Activated naive CD4-positive, alpha-beta T cell treated with Interleukin-2 at 50 U/mL for 16 hours (primary cell): ENCODE results near the gene SIK3.
A peak's percentile ranks its signal among the peaks of the same experiment; 100 is the strongest.
"Not testable (repeated sequence)": the region's sequence is repeated elsewhere in the genome, so short reads cannot be mapped to it uniquely, and the experiment has no call there.

Source experiments
- DNase-seq: peaks from one replicate; pipeline ENCODE4 v3.0.0-alpha.2; 2020

Gene SIK3

DNA sequence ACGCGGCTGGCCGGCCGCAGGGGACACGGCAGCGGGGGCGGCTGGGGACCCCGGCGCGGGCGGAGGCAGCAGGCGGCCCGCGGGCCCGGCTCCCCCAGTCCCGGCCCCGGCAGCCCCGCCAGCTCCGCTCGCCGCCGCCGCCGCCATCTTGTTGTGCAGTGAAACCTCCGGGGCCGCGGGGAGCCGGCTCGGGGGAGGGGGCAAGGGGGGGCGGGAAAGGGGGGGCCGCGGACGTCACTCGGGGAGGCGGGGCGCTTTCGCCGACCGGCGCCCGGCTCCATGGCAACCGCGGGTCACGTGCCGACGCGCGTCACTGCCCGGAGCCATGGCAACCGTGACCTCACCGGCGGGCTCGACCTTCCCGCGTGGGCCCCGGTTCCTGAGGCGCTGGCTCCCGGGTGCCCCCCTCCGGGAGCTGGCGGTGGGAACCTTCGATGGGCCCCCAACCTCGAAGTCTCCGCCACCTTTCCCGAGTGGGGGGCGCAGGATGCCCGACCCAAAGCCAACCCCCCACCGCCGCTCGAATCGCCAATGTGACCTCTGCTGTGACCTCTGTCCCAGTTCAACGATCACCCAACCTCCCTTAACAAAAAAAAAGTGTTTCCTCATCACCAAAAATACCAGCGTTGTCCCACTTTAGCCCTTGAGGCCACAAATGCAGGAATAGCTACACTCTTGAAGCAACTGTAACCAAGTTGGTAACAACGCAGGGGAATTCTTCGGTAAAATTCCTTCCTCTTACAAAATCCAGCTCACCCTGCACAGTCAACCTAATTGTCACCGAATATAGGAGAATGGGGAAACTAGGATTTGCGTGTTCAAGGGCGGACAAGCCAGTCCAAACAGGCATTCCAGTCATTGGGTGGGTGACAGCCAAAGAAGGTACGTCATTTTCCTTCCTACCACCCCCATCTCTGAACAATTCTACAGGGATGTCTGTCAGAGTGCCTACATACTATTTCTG lies at the start of gene SIK3:
Gene SIK3 (minus strand): TSS at position 160 of the 964 bp plus-strand sequence. CDS start 13 bp downstream, at position 147.
- peak; percentile 94 for DNase-seq

DNA sequence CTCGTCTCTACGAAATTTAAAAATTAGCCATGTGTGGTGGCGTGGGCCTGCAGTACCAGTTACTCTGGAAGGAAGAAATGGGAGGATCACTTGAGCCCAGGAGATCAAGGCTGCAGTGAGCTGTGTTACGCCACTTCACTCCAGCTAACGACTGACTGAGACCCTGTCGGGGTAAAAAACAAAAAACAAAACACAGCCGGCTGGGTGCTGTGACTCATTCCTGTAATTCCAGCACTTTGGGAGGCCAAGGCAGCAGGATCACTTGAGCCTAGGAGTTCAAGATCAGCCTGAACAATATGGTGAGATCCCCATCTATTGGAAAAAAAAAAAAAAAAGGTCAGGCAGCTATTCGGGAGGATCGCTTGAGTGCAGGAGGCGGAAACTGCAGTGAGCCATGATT lies 48.3 kb upstream of the SIK3 start:
- DNase-seq = no peak

DNA sequence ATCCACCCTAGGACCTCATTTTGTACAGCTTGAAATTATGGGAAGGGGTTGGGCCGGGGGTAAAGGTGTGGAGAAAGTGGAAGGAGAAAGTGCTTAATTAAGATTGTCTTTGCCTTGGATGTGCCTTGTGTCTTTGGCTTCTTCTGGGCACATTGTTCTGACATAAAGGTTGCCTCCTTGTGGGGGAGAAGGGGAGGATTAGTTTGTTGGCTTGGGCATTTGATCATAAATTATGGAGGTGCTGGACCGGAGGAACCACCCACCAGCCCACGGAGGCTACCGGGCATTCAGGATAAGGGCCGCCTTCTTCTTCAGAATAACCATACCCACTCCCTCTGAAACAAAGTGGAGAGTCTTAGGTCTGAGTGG lies 47.1 kb upstream of the SIK3 start:
- no peak for DNase-seq

DNA sequence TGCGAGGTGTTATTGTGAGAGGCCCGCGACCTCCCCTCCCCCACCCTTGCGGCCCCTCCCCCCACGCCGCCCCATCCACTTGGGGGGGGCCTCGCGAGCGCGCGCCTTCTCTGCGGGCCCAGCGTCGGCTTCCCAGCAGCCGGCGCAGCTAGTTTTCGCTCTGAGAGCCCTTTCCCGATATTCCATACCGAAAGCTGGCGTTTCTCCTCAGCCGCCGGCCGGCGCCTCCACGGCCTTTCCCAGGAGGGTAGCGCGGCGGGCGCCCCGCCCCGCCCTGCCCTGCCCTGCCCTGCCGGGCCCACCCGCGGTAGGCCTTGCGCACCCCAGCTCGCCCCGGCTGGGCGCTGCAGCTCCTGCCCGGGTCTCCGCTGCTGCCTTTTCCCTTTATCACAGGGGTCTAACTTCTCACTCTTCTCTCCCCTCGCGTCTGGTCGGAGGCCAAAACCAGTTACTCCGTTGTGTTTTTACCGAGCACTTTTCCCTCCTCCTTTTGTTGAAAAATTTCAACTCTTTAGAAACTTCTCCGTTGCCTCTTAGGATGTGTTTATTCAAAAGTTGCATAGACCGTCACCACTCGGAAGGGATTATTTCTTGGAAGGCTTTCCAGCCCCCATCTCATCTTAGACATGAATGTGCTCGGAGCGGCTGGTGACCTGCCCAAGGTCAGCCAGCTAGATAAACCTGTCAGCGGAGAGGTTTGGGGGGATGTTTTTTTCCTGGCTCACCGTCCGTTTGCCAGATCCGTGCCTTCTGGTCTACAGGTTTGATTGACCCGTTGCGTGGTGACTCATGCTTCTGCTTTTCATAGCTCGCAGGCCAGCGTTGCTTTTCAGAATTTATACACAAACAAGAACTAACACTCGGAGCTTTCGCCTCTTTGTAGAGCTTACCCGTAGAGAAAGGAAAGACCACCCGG lies 46.5 kb upstream of the SIK3 start:
- peak; percentile 30 for DNase-seq

DNA sequence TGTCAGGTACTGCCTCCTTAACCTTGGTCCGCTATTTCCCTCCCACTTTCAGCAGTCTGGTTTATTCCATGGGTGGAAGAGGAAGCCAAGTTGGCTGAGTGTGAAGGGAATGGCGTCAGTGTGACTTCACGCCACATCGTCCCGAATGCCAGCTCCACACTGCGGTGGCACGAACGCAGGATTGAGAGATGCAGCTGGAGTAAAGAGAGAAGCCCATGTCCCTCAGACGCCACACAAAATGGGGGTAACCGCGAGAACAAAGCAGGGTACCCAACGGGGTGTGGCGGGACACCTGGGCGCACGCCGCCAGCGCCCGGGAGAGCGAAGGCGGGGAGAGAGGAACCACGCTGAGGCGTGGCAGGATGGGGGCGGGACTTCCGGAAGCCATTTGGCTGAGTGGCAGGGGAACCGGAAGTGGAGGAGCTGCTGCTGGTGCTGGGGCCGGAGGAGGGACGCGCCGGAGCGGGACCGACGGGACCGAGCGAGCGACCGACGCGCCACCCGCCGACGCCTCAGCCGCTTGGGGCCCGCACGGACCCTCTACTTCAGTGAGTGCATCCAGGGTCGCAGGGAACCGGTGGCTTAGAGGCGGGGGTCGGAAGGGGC lies 45.7 kb upstream of the SIK3 start, which contains the start of gene PAFAH1B2:
Gene PAFAH1B2 (plus strand): TSS at position 417 of the 606 bp plus-strand sequence. CDS start 8,161 bp downstream, outside the sequence.
- DNase-seq = peak; percentile 96

DNA sequence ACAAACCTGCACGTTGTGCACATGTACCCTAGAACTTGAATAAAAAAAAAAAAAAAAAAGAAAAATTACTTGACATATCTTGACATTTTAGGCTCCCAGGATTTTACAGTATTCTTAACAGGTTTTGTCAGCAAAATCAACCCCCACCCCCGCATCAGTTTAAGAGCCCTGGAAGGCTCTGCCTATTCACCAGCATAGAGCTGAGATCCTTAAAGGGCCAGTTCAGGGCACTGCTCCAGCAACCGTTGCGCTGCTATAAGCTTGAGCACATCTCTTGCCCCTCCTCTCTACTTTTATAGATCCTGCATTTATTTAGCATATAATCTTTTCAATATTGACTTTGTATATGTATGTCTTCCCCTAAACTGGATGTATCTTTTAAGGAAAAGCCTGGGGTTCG lies 45.2 kb upstream of the SIK3 start:
- peak; percentile 19 for DNase-seq

DNA sequence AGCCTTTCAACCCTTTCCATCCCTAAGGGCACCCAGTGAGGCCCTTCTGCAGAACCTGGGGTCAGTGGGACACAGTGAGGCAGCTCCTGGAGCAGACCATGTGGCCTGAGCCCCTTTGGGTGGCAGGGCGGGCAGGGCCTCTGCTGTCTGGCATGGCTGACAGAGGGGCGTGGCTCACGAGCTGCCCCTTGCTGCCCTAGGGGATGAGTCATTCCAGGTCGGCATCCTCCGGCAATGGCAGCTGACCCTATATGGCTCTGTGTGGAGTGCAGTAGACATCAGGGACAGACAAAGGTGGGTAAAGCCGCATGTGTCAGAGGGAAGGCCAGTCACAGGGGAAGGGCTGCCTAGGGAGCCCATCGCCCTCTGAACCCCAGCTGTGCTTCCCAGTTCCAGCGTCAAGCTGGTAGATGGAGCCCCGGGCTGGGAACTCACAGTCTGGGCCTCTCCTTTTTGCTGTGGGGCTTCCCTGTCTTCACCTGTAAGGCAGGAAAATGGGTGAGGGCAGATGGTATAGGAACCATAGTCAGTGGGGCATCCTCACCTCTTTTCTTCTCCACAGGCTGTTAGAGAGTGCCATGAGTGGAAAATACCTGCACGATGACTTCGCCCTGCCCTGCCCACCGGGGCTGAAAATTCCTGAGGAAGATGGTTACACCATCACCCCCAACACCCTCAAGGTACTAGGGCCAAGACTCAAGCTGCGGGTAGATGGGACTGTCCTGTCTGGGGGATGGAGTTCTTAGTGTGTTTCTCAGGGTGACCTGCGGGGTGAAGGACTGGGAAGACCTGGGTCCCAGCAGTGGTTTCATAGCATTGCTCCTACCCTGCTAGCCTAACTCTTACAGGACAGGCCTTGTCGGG lies 39.2 kb upstream of the SIK3 start:
- DNase-seq = not testable (repeated sequence)

DNA sequence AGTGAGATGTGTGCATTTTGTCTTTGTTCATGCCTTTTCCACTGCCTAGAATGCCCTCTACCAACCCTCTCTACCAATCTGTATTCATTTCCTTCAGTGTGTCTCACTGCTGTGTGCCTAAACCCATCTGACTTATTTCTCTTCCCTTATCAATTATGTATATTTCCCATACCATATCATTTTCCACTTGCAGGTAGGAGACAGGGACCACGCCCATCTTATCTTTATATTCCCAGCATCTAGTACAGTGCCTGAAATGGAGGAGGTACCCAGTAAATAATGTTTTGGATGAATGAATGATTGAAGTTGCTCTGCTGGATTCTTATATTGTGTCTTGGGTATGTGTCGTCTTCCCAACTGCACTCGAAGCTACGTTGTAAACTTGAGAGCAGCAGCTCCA lies 36.8 kb upstream of the SIK3 start:
- DNase-seq = not testable (repeated sequence)

DNA sequence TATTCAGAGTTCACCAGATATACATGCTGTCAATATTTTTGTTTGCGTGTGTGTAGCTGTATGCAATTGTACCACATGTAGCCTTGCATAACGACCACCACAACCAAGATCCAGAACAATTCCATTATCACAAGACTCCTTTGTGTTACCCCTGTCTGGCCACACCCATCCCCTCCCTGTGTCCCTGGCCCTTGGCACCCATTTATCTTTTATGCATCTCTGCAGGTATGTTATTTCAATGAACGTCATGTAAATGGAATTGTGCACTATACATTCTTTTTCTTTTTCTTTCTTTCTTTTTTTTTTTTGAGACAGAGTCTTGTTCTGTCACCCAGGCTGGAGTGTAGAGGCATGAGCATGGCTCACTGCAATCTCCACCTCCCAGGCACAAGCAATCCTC lies 36.2 kb upstream of the SIK3 start:
- DNase-seq = no peak

DNA sequence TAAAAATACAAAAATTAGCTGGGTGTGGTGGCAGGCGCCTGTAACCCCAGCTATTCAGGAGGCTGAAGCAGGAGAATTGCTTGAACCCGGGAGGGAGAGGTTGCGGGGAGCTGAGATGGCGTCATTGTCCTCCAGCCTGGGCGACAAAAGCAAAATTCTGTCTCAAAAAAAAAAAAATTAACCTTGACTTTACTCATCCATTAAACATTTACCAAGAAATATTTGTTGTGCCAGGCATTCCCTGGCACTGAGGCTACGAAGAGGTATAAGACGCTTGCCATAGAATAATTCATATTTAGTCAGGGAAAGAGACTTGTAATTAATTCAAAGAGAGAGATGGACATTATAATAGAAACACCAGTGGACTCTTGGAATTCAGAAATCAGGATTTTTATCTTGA lies 32.7 kb upstream of the SIK3 start:
- DNase-seq = no peak

DNA sequence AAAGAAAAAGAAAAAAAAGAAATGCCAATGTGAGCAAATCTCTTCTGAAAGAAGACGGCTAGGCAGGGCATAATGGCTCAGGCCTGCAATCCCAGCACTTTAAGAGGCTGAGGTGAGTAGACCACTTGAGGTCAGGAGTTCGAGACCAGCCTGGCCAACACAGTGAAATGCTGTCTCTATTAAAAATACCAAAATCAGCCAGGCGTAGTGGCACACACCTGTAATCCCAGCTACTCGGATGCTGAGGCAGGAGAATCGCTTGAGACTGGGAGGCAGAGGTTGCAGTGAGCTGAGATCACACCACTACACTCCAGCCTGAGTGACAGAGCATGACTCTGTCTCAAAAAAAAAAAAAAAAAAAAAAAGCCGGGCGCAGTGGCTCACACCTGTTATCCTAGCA lies 32.2 kb upstream of the SIK3 start:
- not testable (repeated sequence) for DNase-seq

DNA sequence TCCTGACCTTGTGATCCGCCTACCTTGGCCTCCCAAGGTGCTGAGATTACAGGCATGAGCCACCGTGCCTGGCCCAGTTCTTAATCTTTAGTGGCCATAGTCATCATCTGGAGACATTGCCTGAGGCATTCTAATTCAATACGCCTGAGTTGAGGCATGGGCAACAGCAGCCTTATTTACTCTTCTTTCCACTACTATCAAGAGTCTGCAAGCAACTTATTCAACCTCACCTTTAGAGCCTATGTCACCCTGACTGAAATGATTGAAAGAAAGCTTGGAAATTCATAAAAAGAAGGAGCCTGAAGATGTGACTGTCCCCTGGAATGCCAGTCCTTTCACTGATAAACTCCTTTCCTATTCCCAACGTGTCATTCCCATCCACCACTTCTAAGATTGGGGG lies 30.1 kb upstream of the SIK3 start:
- no peak for DNase-seq

DNA sequence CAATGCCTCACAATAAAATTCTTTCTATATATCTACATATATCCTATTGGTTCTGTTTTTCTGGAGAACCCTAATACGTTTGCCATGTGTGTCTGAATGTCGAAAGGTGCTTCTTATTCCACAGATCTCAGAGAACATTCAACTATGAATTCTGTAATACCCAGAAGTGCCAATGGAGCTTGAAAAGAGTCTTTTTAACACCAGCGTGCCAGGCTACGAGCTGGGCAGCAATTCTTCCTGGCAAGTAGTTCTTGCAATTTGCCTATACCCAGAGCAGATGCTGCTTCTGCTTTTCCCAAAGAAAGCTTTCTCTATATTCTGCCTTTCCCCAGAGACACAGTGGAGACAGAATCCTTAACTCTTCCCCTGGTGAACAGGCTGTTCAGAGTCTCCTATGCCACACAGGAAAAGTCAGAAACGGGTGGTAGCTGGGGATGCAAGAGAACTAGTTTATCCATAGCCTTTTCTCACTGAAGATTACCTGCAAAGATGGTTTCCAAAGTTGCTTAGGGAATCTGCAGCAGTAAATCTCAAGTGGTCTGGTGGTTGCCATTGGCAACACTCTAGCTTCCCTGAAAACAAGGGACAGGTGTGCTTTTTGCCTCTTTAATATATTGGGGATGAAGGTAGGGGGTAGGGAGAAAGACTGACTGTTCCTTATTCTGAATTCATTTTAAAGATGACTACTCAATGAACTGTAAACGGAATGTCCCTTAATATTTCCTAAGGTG lies 29.1 kb upstream of the SIK3 start:
- no peak for DNase-seq

DNA sequence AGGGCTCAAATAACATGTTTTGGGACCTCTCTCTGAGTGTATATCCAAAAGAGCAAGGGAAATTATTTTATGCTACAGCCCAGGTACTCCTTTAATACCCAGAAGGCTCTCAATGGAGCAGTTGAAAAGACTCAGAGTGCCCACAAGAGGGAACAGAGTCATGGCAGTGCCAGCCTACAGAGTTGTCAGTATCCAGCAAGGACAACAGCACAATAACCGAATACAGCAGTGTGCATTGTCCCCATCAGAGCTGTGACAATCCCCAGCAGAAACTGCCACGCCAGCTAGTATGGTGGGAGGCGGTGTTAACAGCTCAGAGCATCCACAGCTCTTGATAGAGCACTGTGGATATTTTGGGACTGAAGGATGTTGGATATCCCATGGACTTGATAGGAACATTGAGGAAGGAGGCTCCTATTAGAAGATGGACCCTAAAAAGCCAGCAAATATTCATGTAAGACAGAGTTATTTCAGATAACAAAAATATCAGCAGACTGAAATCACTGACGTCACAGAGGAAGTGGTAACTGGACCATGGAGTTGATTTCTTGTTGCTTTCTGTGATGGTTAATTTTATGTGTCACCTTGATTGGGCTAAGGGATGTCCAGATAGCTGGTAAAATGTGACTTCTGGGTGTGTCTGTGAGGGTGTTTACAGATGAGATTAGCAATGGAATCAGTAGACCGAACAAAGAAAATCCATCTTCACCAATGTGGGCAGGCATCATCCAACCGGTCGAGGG lies 28.2 kb upstream of the SIK3 start:
- no peak for DNase-seq

DNA sequence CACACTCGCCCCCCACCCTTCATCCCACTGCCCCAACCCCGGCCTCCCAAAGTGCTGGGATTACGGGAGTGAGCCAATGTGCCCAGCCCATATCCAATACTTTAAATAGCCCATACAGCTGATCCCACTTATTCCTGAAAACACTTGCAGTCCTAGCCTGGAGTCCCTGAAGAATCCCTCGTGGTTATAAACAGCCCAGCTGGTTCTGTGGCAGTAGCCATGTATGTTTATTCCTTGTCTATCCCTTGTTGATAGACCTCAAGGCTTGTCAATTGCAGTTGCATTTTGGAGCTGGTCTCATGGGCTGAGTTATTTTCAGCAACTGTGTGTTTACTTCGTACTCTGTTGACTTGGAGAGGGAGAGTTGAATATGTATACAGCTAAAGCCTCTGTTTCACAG lies 24.3 kb upstream of the SIK3 start:
- no peak for DNase-seq

DNA sequence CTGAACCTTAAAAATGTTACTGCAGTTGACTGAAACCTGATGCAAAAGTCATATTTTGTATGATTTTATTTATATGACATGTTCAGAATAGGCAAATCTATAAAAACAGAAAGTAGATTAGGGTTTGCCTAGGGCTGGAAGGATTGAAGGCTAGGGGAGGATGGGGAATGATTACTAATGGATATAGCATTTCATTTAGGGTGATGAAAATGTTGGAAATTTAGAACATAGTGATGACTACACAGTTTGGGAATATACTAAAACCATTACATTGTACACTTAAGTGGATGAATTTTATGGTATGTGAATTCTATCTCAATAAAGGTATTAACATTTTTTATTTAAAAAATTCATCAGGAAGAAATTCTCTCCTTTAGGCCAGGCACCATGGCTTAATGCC lies 22.9 kb upstream of the SIK3 start:
- no peak for DNase-seq

DNA sequence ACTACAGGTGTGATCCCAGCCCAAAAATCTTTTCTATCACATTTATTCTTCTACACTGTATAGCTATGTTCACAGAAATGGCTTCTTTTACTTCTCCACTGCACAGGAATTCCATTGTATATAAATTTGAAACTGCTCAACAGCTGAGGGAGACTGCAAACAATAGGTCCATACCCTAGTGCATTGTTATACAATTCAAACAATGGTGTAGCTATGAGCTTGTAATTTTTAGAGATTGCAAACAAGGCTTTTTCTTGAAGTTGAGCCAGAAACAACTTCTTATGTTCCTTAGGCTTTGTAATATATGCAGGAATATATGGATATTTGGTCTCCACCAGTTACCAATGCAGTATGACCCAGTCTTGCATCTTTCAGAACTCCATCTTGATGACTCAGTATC lies 19.5 kb upstream of the SIK3 start:
- no peak for DNase-seq

DNA sequence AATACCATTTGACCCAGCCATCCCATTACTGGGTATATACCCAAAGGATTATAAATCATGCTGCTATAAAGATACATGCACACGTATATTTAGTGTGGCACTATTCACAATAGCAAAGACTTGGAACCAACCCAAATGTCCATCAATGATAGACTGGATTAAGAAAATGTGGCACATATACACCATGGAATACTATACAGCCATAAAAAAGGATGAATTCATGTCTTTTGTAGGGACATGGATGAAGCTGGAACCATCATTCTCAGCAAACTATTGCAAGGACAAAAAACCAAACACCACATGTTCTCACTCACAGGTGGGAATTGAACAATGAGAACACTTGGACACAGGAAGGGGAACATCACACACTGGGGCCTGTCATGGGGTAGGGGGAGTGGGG lies 14.7 kb upstream of the SIK3 start:
- DNase-seq = not testable (repeated sequence)

DNA sequence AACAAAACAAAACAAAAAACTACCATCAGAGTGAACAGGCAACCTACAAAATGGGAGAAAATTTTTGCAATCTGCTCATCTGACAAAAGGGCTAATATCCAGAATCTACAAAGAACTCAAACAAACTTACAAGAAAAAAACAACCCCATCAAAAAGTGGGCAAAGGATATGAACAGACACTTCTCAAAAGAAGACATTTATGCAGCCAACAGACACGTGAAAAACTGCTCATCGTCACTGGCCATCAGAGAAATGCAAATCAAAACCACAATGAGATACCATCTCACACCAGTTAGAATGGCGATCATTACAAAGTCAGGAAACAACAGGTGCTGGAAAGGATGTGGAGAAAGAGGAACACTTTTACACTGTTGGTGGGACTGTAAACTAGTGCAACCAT lies 14.3 kb upstream of the SIK3 start:
- not testable (repeated sequence) for DNase-seq

DNA sequence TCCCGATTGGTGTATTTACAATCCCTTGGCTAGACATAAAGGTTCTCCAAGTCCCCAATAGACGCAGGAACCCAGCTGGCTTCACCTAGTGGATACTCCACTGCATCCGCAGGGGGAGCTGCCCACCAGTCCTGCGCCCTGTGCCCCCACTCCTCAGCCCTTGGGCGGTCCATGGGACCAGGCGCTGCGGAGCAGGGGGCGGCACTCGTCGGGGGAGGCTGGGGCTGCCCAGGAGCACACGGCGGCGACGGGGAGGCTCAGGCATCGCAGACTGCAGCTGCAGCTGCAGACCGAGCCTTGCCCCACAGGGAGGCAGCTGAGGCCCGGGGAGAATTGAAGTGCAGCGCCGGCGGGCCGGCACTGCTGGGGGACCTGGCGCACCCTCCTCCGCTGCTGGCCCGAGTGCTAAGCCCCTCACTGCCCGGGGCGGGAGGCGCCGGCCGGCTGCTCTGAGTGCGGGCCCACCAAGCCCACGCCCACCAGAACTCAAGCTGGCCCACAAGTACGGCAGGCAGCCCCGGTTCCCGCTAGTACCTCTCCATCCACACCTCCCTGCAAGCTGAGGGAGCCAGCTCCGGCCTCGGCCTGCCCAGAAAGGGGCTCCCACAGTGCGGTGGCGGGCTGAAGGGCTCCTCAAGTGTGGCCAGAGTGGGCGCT lies 12.2 kb upstream of the SIK3 start:
- no peak for DNase-seq
